Activated CD8-positive, alpha-beta T cell treated with anti-CD3 and anti-CD28 coated beads for 36 hours (primary cell): ENCODE data around the gene CDSN. TPM values are rescaled to one million over a fixed set of nuclear protein-coding genes. Genes with fewer than 3 reads are reported as not detected.

Experiments
- ATAC-seq: fragments of 200-7000 bp; cut with Tn5 transposase; one replicate; pipeline ENCODE4 v1.10.0; 2021; ENCODE audit warnings: mild to moderate bottlenecking, moderate library complexity
- CTCF ChIA-PET: fragments of 350-600 bp; sonication (Branson Sonifier 250); formaldehyde crosslinking; loops from one replicate; lab custom pipeline; 2021; ENCODE audit warnings: antibody characterized with exemption; lab: Charles Lee
- POLR2A ChIA-PET: fragments of 350-600 bp; sonication (Branson Sonifier 250); formaldehyde crosslinking; loops from one replicate; lab custom pipeline; 2021; ENCODE audit warnings: antibody characterized with exemption; lab: Charles Lee
- DNase-seq: peaks from one replicate; pipeline ENCODE4 v3.0.0-alpha.2; 2020
- H3K27ac Mint-ChIP-seq: one replicate; pipeline ENCODE4 v1.8.0; 2021; ENCODE audit warnings: mild to moderate bottlenecking, mixed read lengths
- H3K27me3 Mint-ChIP-seq: one replicate; pipeline ENCODE4 v1.8.0; 2021; ENCODE audit warnings: mixed read lengths
- H3K36me3 Mint-ChIP-seq: one replicate; pipeline ENCODE4 v1.8.0; 2021; ENCODE audit warnings: low read depth, mixed read lengths
- H3K4me1 Mint-ChIP-seq: one replicate; pipeline ENCODE4 v1.8.0; 2021; ENCODE audit warnings: low read depth, mixed read lengths
- H3K4me3 Mint-ChIP-seq: one replicate; pipeline ENCODE4 v1.8.0; 2021; ENCODE audit warnings: mild to moderate bottlenecking, moderate library complexity, mixed read lengths
- H3K9me3 Mint-ChIP-seq: one replicate; pipeline ENCODE4 v1.8.0; 2021; ENCODE audit warnings: mixed read lengths
- intact Hi-C: fragments of 100-400 bp; cut with micrococcal nuclease; formaldehyde crosslinking; loops from one replicate; pipeline ENCODE4 v1.10.0; 2022
- total RNA-seq, 2 experiments: library from RNA; stranded (reverse); gene quantifications; one replicate each; pipeline ENCODE4 v1.2.3, GENCODE V29; 2021
- TF ChIP-seq, protein P1 (sequence below): fragments of 200-600 bp; IDR thresholded peaks from one replicate; pipeline ENCODE4 v1.8.0; 2022; ENCODE audit warnings: antibody characterized with exemption, mild to moderate bottlenecking

Gene CDSN
- total RNA-seq, 2 experiments from 2014 or later, result not detected

DNA sequence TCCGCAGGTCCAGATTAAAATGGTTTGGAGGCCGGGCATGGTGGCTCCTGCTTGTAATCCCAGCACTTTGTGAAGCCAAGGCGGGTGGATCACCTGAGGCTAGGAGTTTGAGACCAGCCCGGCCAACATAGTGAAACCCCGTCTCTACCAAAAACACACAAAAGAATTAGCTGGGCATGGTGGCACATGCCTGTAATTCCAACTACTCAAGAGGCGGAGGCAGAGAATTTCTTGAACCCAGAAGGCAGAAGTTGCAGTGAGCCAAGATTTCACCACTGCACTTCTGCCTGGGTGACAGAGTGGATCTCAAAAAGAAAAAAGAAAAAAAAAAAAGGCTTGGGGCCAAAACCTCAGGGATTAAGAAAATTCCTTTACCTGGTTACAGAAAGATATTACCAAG, 38.4 kb downstream of the CDSN start:
- intact Hi-C loops, result no loop called here
- H3K4me3 Mint-ChIP-seq, result no peak overlapping the region
- ChIA-PET POLR2A (interaction anchor here (1.0 to 1.5 kb wide), 3 partner anchors 13 to 161 kb away, joined by 3 read pairs; no protein-coding TSS in a partner anchor), CTCF (interaction anchor here (7.7 kb wide), 1 partner anchor 167 kb away, joined by 116 read pairs; the partner anchor contains the start of gene VARS2)
- ATAC-seq (no peak), DNase-seq (no peak)
- H3K36me3 Mint-ChIP-seq, result no peaks in the 10 kb centered on the region
- H3K9me3 Mint-ChIP-seq, result no peaks in the 10 kb centered on the region
- peaks cover 10% of the 10 kb centered on the region for H3K4me1 Mint-ChIP-seq
- H3K27me3 Mint-ChIP-seq, result no peaks in the 10 kb centered on the region
- TF ChIP-seq, protein P1, sequence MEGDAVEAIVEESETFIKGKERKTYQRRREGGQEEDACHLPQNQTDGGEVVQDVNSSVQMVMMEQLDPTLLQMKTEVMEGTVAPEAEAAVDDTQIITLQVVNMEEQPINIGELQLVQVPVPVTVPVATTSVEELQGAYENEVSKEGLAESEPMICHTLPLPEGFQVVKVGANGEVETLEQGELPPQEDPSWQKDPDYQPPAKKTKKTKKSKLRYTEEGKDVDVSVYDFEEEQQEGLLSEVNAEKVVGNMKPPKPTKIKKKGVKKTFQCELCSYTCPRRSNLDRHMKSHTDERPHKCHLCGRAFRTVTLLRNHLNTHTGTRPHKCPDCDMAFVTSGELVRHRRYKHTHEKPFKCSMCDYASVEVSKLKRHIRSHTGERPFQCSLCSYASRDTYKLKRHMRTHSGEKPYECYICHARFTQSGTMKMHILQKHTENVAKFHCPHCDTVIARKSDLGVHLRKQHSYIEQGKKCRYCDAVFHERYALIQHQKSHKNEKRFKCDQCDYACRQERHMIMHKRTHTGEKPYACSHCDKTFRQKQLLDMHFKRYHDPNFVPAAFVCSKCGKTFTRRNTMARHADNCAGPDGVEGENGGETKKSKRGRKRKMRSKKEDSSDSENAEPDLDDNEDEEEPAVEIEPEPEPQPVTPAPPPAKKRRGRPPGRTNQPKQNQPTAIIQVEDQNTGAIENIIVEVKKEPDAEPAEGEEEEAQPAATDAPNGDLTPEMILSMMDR, result no peak
- no peak overlapping the region for H3K27ac Mint-ChIP-seq

GRCh38 chr6:31079656-31080261, 40.5 kb downstream of the CDSN start:
- Mint-ChIP-seq H3K4me3 (peak overlapping the region; percentile 58), H3K9me3 (no peaks in the 10 kb centered on the region), H3K27me3 (no peaks in the 10 kb centered on the region), H3K4me1 (peaks cover 8% of the 10 kb centered on the region), H3K36me3 (no peaks in the 10 kb centered on the region), H3K27ac (no peak overlapping the region)
- CTCF ChIA-PET, result interaction anchor here (0.6 to 7.7 kb wide), 69 partner anchors 8 to 595 kb away, joined by 3 to 116 read pairs (median 4); partner anchors contain the start of genes ATAT1, GTF2H4, MDC1 and MUCL3
- peak; percentile 84 for DNase-seq
- POLR2A ChIA-PET, result interaction anchor here (0.8 to 1.4 kb wide), 4 partner anchors 14 to 358 kb away, joined by 3 to 5 read pairs (median 4); no protein-coding TSS in a partner anchor
- ATAC-seq, result peak; percentile 91
- intact Hi-C loops, result loop anchor here (5.0 kb wide), 1 partner anchor 252 kb away; no protein-coding TSS in a partner anchor
- TF ChIP-seq, protein P1, result peak; percentile 91

GRCh38 chr6:31076611-31077010, 43.6 kb downstream of the CDSN start:
- CTCF ChIA-PET, result interaction anchor here (1.2 to 1.4 kb wide), 2 partner anchors 10 to 345 kb away, joined by 3 read pairs; no protein-coding TSS in a partner anchor
- no peak for DNase-seq
- no peak overlapping the region for H3K4me3 Mint-ChIP-seq
- no peaks in the 10 kb centered on the region for H3K9me3 Mint-ChIP-seq
- H3K27me3 Mint-ChIP-seq, result no peaks in the 10 kb centered on the region
- no peak overlapping the region for H3K27ac Mint-ChIP-seq
- POLR2A ChIA-PET, result interaction anchor here (1.0 kb wide), 1 partner anchor 12 kb away, joined by 3 read pairs; no protein-coding TSS in a partner anchor
- ATAC-seq, result no peak
- H3K36me3 Mint-ChIP-seq, result no peaks in the 10 kb centered on the region
- intact Hi-C loops, result loop anchor here (5.0 kb wide), 1 partner anchor 249 kb away; no protein-coding TSS in a partner anchor
- TF ChIP-seq, protein P1, result no peak
- peaks cover 8% of the 10 kb centered on the region for H3K4me1 Mint-ChIP-seq

DNA sequence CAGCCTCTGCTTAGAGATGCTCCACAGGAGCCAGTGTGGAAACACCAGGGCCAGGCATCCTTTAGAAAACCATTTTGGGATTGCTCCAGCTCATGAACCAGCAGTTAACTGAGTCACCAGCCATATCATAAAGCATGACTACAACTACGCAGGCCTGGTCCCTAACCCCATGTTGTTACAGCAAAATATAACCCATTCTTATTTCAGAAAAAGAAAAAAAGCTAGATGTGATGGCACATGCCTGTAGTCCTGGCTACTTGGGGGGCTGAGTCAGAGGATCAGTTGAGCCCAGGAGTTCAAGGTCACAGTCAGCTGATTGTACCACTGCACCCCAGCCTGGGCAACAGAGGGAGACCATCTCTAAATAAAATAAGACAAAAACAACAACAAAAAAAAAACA, 44.7 kb downstream of the CDSN start:
- Mint-ChIP-seq H3K9me3 (no peaks in the 10 kb centered on the region), H3K4me1 (peaks cover 8% of the 10 kb centered on the region), H3K27ac (no peak overlapping the region), H3K36me3 (no peaks in the 10 kb centered on the region), H3K4me3 (no peak overlapping the region), H3K27me3 (no peaks in the 10 kb centered on the region)
- ChIA-PET CTCF (interaction anchor here (1.1 kb wide), 1 partner anchor 160 kb away, joined by 4 read pairs; no protein-coding TSS in a partner anchor), POLR2A (interaction anchor here (1.0 kb wide), 1 partner anchor 11 kb away, joined by 3 read pairs; no protein-coding TSS in a partner anchor)
- TF ChIP-seq, protein P1, result no peak
- DNase-seq, result no peak
- intact Hi-C loops, result loop anchor here (5.0 kb wide), 1 partner anchor 248 kb away; no protein-coding TSS in a partner anchor
- ATAC-seq, result no peak

- intact Hi-C loops, result no loop called here
- Mint-ChIP-seq H3K9me3 (no peaks in the 10 kb centered on the region), H3K27me3 (no peaks in the 10 kb centered on the region), H3K4me1 (peaks cover 4% of the 10 kb centered on the region), H3K36me3 (no peaks in the 10 kb centered on the region), H3K4me3 (no peak overlapping the region), H3K27ac (no peak overlapping the region)
- ATAC-seq (no peak), DNase-seq (no peak)
- POLR2A ChIA-PET, result no interaction called here
- CTCF ChIA-PET, result interaction anchor here (1.6 to 3.9 kb wide), 2 partner anchors 12 to 29 kb away, joined by 4 to 14 read pairs; no protein-coding TSS in a partner anchor
- TF ChIP-seq, protein P1, result no peak
Observed at GRCh38 chr6:31074401-31074800, 45.8 kb downstream of the CDSN start.
